Stomach (tissue), 9 donors: ENCODE results near the gene PDK1. TPM values are rescaled to one million over a fixed set of nuclear protein-coding genes. Genes with fewer than 3 reads are reported as not detected.

Source experiments
- DNase-seq, 2 donors: peaks; one replicate each; pipeline versions ENCODE4 v3.0.0 to v3.0.0-alpha.2; 2013 to 2019
- H3K27ac ChIP-seq, 5 donors: fragments of 200-600 bp in 4 of 5; sonication (generic) in 4 of 5; one replicate each; pipeline ENCODE4 v1.5.1; 2013 to 2019; ENCODE audit warnings: mild to moderate bottlenecking in 1 of 5, moderate library complexity in 1 of 5
- H3K27me3 ChIP-seq, 3 donors: fragments of 200-600 bp; sonication (generic); one replicate each; pipeline ENCODE4 v1.5.1; 2017 to 2019; ENCODE audit warnings: mixed run types in 1 of 3
- H3K36me3 ChIP-seq, 4 donors: fragments of 200-600 bp; sonication (generic); 1 replicate in 3 of 4; 2 replicates in 1 of 4; pipeline ENCODE4 v1.5.1; 2016 to 2019
- H3K4me1 ChIP-seq, 4 donors: fragments of 200-600 bp; sonication (generic); one replicate each; pipeline ENCODE4 v1.5.1; 2016 to 2019
- H3K4me3 ChIP-seq, 4 donors: fragments of 200-600 bp; sonication (generic) in 3 of 4; one replicate each; pipeline ENCODE4 v1.5.1; 2016 to 2019; ENCODE audit warnings: mild to moderate bottlenecking in 1 of 4
- H3K9me3 ChIP-seq, 4 donors: fragments of 200-600 bp; sonication (generic); one replicate each; pipeline ENCODE4 v1.5.1; 2016 to 2019
- EP300 ChIP-seq: sonication (generic); formaldehyde crosslinking; IDR thresholded peaks from one replicate; pipeline ENCODE4 v1.6.1; 2017; ENCODE audit warnings: antibody characterized with exemption
- POLR2A ChIP-seq, 4 donors: fragments of 450-650 bp; IDR thresholded peaks; one replicate each; pipeline ENCODE4 v1.6.1; 2016; ENCODE audit warnings: antibody characterized with exemption in 4 of 4, control low read depth in 2 of 4, mild to moderate bottlenecking in 1 of 4, moderate library complexity in 1 of 4
- POLR2AphosphoS5 ChIP-seq, 3 donors: sonication (generic); formaldehyde crosslinking; IDR thresholded peaks; one replicate each; pipeline ENCODE4 v1.6.1; 2016; ENCODE audit warnings: antibody characterized with exemption in 3 of 3
- WGBS, 5 donors: extraction: QIAGEN DNeasy Blood & Tissue Kit in 3 of 5; methylation state at CpG; one replicate each; pipeline versions ENCODE4 v1.1.5 to v1.1.7; 2013 to 2018; 5-methylcytosine and 5-hydroxymethylcytosine counted together
- intact Hi-C: fragments of 100-400 bp; cut with DNase I; formaldehyde crosslinking; loops from one replicate; pipeline ENCODE4 v1.15.1; 2023; ENCODE audit warnings: low total_unique reads
- polyA plus RNA-seq, 3 donors: library from polyadenylated mRNA; stranded (reverse); fragments of 200-250 nt; gene quantifications; one replicate each; pipeline ENCODE4 v1.2.3, GENCODE V29; 2013
- total RNA-seq, 5 donors: library from RNA; depleted of rRNA; stranded (reverse); fragments of >200 nt; gene quantifications; one replicate each; pipeline versions ENCODE4 v1.1.0 to v1.2.3, GENCODE V29; 2014 to 2016
- TF ChIP-seq, protein P1 (sequence below), 7 experiments: fragments of 450-650 bp in 4 of 7; fragments of 200-600 bp in 3 of 7; sonication (generic) in 3 of 7; IDR thresholded peaks; one replicate each; pipeline ENCODE4 v1.5.1; 2016 to 2019; ENCODE audit warnings: antibody characterized with exemption in 7 of 7, control low read depth in 2 of 7, mild to moderate bottlenecking in 1 of 7
- donor health status: healthy with polysubstance abuse.
- donor health status: Bipolar disorder and iron deficiency.
- donor health status: healthy.

The PDK1 gene
- total and polyA plus RNA-seq, 8 donors, result 2.8 to 133 (median 10.5) TPM

DNA sequence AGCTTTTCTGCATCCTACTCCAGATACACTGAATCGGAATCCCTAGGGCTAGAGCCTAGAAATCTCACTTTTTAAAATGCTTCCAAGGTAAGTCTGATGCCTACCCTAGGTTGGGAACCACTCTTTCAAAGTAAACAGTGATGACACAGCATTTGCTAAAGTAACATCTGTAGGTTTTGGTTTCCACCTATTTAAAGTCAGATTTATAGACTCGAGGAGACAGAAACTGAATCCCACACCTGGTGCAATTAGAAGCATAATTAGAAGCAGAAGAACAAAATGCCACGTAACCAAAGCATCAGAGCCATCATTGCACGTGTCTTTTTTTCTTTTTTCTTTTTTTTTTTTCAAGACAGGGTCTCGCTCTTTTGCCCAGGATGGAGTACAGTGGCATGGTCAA, 40.9 kb downstream of the PDK1 start:
- DNase-seq, result no peak
- Histone ChIP-seq H3K27me3 (no peaks in the 10 kb centered on the region), H3K4me3 (no peak overlapping the region), H3K4me1 (no peaks in the 10 kb centered on the region), H3K9me3 (no peaks in the 10 kb centered on the region), H3K36me3 (peaks cover 0 to 55% (median 40%) of the 10 kb centered on the region in 4 donors), H3K27ac (no peak overlapping the region)
- intact Hi-C loops, result no loop called here
- TF ChIP-seq, protein P1, sequence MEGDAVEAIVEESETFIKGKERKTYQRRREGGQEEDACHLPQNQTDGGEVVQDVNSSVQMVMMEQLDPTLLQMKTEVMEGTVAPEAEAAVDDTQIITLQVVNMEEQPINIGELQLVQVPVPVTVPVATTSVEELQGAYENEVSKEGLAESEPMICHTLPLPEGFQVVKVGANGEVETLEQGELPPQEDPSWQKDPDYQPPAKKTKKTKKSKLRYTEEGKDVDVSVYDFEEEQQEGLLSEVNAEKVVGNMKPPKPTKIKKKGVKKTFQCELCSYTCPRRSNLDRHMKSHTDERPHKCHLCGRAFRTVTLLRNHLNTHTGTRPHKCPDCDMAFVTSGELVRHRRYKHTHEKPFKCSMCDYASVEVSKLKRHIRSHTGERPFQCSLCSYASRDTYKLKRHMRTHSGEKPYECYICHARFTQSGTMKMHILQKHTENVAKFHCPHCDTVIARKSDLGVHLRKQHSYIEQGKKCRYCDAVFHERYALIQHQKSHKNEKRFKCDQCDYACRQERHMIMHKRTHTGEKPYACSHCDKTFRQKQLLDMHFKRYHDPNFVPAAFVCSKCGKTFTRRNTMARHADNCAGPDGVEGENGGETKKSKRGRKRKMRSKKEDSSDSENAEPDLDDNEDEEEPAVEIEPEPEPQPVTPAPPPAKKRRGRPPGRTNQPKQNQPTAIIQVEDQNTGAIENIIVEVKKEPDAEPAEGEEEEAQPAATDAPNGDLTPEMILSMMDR (IDR thresholded peaks at IDR 0.05), result no peak
- TF ChIP-seq POLR2A (IDR thresholded peaks at IDR 0.05) (no peak), EP300 (no peak), POLR2AphosphoS5 (IDR thresholded peaks at IDR 0.05) (no peak)
- 80 to 92% (median 85%) methylated on average over 5 of the region's 5 CpGs for WGBS, 5 donors

DNA sequence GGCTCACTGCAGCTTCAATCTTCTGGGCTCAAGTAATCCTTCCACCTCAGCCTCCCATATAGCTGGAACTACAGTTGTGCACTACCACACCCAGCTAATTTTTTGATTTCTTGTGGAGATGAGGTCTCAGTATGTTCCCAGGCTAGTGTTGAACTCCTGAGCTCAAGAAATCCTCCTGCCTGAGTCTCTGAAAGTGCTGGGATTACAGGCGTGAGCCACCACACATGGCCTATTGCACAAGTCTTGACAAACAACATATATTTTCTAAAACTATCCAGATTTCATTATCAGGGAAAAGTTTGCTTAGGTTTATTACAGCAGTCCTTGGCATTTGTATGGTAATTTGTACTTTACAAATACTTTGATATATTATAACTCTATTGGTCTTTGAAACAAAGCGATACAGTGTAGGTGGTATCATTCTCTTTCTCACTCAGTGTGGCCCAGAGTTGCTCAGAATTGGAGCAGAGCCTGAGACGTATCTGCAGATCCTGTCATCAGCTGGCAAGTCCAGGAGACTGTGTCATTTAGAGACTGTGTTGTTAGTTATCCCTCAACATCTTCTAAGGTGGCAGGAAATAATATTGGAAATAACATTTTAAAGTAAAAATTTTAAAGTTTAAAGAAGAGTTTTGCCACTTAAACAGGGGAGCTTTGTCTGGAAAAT, 41.4 kb downstream of the PDK1 start:
- H3K27ac ChIP-seq, result no peak overlapping the region
- H3K27me3 ChIP-seq, result no peaks in the 10 kb centered on the region
- no peaks in the 10 kb centered on the region for H3K4me1 ChIP-seq
- 91 to 98% (median 96%) methylated on average over 3 of the region's 3 CpGs for WGBS, 5 donors
- TF ChIP-seq POLR2A (IDR thresholded peaks at IDR 0.05), result no peak
- no peak for TF ChIP-seq EP300
- no peak for TF ChIP-seq POLR2AphosphoS5 (IDR thresholded peaks at IDR 0.05)
- TF ChIP-seq, protein P1 (IDR thresholded peaks at IDR 0.05), result no peak
- H3K36me3 ChIP-seq, result peaks cover 0 to 55% (median 40%) of the 10 kb centered on the region in 4 donors
- DNase-seq, result no peak
- intact Hi-C loops, result no loop called here
- no peaks in the 10 kb centered on the region for H3K9me3 ChIP-seq
- no peak overlapping the region for H3K4me3 ChIP-seq

DNA sequence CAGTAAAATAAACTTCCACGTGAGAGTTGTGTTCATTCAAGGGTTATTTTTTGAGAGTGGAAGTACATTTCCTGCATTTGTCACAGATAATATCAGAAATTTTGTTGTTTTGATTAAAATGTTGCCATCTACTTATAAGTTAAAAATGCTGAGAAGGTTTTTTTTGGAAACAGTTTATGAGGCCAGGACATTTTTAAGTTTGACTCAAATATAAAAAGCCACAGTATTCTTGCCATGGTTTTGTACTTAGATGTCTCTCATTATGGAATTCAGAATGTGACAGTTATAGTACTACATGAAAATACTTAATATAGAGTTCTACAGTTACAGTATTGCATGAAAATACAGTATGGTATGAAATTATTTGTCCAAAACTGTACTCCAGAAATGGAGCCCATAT, 44.1 kb downstream of the PDK1 start:
- Histone ChIP-seq H3K4me1 (no peaks in the 10 kb centered on the region), H3K27me3 (no peaks in the 10 kb centered on the region), H3K27ac (no peak overlapping the region), H3K36me3 (peaks cover 0 to 50% (median 37%) of the 10 kb centered on the region in 4 donors), H3K4me3 (no peak overlapping the region), H3K9me3 (no peaks in the 10 kb centered on the region)
- WGBS, 5 donors, result 65 to 68% (median 68%) methylated on average over 1 of the region's 1 CpG
- no peak for TF ChIP-seq POLR2AphosphoS5 (IDR thresholded peaks at IDR 0.05)
- no peak for TF ChIP-seq POLR2A (IDR thresholded peaks at IDR 0.05)
- TF ChIP-seq, protein P1 (IDR thresholded peaks at IDR 0.05), result no peak
- no peak for TF ChIP-seq EP300
- intact Hi-C loops, result no loop called here
- no peak for DNase-seq

DNA sequence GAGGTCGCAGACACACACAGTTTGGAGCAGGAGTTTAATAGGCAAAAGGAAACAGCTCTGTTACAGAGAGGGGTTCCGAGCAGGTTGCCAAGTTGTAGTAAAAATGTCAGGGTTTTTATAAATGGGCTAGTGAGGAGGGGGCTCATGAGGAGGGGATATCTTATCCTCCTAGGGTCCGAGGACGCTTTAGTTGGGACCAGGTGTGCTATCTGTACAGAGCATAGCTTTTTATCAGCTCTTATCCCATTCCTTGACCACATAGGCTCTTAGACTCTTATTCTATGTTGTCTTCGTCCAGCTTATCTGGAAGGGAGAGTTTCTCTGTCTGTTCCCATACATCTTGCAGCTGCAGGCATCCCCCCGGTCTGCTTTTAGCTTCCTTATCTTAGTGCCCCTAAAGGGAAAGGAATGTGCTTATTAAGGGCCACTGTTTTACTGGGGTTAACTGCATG, 44.7 kb downstream of the PDK1 start:
- intact Hi-C loops, result no loop called here
- DNase-seq, result peak in 1 of 2 donors; percentile 7
- TF ChIP-seq EP300 (no peak), POLR2AphosphoS5 (IDR thresholded peaks at IDR 0.05) (no peak), POLR2A (IDR thresholded peaks at IDR 0.05) (no peak)
- TF ChIP-seq, protein P1 (IDR thresholded peaks at IDR 0.05), result no peak
- no peaks in the 10 kb centered on the region for H3K9me3 ChIP-seq
- H3K27ac ChIP-seq, result no peak overlapping the region
- H3K4me3 ChIP-seq, result no peak overlapping the region
- no peaks in the 10 kb centered on the region for H3K27me3 ChIP-seq
- no peaks in the 10 kb centered on the region for H3K4me1 ChIP-seq
- WGBS, 5 donors, result 76 to 82% (median 81%) methylated on average over 6 of the region's 6 CpGs
- H3K36me3 ChIP-seq, result peaks cover 0 to 44% (median 32%) of the 10 kb centered on the region in 4 donors
